Smooth muscle cell (in vitro differentiated cells): ENCODE results near the gene SH2D7. TPM values are rescaled to one million over a fixed set of nuclear protein-coding genes. Genes with fewer than 3 reads are reported as not detected.

Experiments used
- DNase-seq: peaks from one replicate; lab custom pipeline; 2025; ENCODE audit not compliant: unreplicated experiment; lab: John Stamatoyannopoulos, UW
- H2AFZ ChIP-seq: fragments of 200-600 bp; sonication (generic); 2 replicates; pipeline ENCODE4 v1.6.0; 2016; ENCODE audit warnings: antibody characterized with exemption, low read depth, mild to moderate bottlenecking
- H3F3A ChIP-seq: fragments of 200-600 bp; sonication (generic); 2 replicates; pipeline ENCODE4 v1.6.0; 2017; ENCODE audit warnings: antibody characterized with exemption, low read depth
- H3K27ac ChIP-seq: fragments of 200-600 bp; sonication (generic); 2 replicates; pipeline ENCODE4 v1.5.1; 2016; ENCODE audit warnings: low read depth, mild to moderate bottlenecking
- H3K27me3 ChIP-seq: fragments of 200-600 bp; sonication (generic); 2 replicates; pipeline ENCODE4 v1.6.1; 2016; ENCODE audit warnings: low read depth, mild to moderate bottlenecking
- H3K36me3 ChIP-seq: fragments of 200-600 bp; sonication (generic); 2 replicates; pipeline ENCODE4 v1.5.1; 2016; ENCODE audit warnings: low read depth
- H3K4me1 ChIP-seq: fragments of 200-600 bp; sonication (generic); 2 replicates; pipeline ENCODE4 v1.5.1; 2016; ENCODE audit warnings: low read depth
- H3K4me2 ChIP-seq: fragments of 200-600 bp; sonication (generic); 2 replicates; pipeline ENCODE4 v1.6.0; 2016; ENCODE audit warnings: mild to moderate bottlenecking
- H3K4me3 ChIP-seq: fragments of 200-600 bp; sonication (generic); 2 replicates; pipeline ENCODE4 v1.5.1; 2016; ENCODE audit warnings: mild to moderate bottlenecking
- H3K79me2 ChIP-seq: fragments of 200-600 bp; sonication (generic); 2 replicates; pipeline ENCODE4 v1.6.0; 2016; ENCODE audit warnings: low read depth, mild to moderate bottlenecking
- H3K9ac ChIP-seq: fragments of 200-600 bp; sonication (generic); 2 replicates; pipeline ENCODE4 v1.6.0; 2016; ENCODE audit warnings: low read depth
- H3K9me3 ChIP-seq: fragments of 200-600 bp; sonication (generic); replicated peaks from 2 replicates; pipeline ENCODE4 v1.5.1; 2016; ENCODE audit warnings: low read depth
- H4K20me1 ChIP-seq: fragments of 200-600 bp; sonication (generic); 2 replicates; pipeline ENCODE4 v1.6.0; 2016; ENCODE audit warnings: low read depth
- WGBS: methylation state at CpG from one replicate; pipeline ENCODE4 v1.1.7; 2016; ENCODE audit warnings: low lambda C conversion rate; 5-methylcytosine and 5-hydroxymethylcytosine counted together
- polyA plus RNA-seq: library from polyadenylated mRNA; unstranded; fragments of >200 nt; fragmentation: Nextera tagmentation; extraction: Ambion mirVana; gene quantifications from 2 replicates; pipeline ENCODE4 v1.2.1, GENCODE V29; 2016
- total RNA-seq: library from RNA; depleted of rRNA; stranded (reverse); fragments of >200 nt; gene quantifications from 2 replicates; pipeline ENCODE4 v1.2.3, GENCODE V29; 2014
- TF ChIP-seq, protein P1 (sequence below): fragments of 200-600 bp; sonication (generic); IDR thresholded peaks from 2 replicates; pipeline ENCODE4 v1.5.1; 2017; ENCODE audit warnings: borderline replicate concordance, mild to moderate bottlenecking, antibody characterized with exemption; ENCODE audit not compliant: insufficient read depth, poor library complexity, severe bottlenecking

Gene SH2D7
- total and polyA plus RNA-seq, 2 experiments from 2014 or later = 0.07 TPM; not detected in 1

DNA sequence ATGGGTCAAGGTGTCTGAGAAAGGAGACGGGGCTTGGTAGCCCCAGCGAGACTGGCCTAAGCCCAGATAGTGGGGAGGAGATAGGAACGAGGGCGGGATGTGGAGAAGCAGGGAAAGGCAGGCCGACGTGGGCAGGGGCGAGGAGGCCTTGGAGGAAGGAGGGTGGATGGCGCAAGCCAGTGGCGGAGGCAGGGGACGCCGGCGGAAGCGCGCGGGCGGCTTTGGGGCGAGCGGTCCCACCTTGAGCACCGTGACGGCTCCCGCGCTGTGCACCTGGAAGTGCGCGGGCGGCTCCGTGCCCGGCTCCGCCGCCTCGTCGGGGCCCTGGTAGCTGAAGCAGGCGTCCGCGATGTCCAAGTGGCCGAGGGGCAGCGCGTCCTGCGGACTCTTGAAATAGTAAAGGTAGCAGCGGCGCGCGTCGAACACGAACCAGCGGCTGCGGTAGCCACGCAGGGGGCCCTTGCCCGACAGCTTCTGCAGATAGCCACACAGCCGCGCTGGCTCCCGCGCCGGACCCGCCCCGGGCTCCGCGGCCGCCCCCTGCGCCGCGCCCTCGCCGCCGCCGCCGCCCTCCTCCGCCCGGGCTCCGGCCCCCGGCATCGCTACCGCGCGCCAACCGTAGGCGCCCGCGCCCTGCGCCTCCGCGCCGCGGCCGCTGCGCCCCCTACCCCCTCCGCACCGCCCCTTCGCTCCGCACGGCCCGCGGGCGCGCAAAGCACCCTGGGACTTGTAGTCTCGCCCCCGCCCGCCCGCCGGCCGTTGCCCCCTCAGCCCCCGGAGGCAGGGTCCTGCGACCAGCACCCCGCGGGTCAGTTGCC is 15.1 kb upstream of the SH2D7 start, which contains the start of gene TBC1D2B:
TSS of gene TBC1D2B (minus strand) at position 659 of the 818 bp plus-strand sequence. CDS start at position 600, 59 bp downstream.
- no peak for DNase-seq
- Histone ChIP-seq H3K4me3 (peak within 1 kb of the TSS; percentile 88), H3K9me3 (no peaks in the 10 kb centered on the region), H3K36me3 (no peaks in the 10 kb centered on the region), H2AFZ (peak within 1 kb of the TSS; percentile 98), H3K4me1 (peaks cover 19% of the 10 kb centered on the region), H3K9ac (peak within 1 kb of the TSS; percentile 44), H3K27ac (peak within 1 kb of the TSS; percentile 94), H3K79me2 (peaks cover 22% of the 10 kb centered on the region), H4K20me1 (peaks cover 2% of the 10 kb centered on the region), H3K27me3 (no peaks in the 10 kb centered on the region), H3F3A (peaks cover 22% of the 10 kb centered on the region), H3K4me2 (peak within 1 kb of the TSS; percentile 99)
- TF ChIP-seq, protein P1, sequence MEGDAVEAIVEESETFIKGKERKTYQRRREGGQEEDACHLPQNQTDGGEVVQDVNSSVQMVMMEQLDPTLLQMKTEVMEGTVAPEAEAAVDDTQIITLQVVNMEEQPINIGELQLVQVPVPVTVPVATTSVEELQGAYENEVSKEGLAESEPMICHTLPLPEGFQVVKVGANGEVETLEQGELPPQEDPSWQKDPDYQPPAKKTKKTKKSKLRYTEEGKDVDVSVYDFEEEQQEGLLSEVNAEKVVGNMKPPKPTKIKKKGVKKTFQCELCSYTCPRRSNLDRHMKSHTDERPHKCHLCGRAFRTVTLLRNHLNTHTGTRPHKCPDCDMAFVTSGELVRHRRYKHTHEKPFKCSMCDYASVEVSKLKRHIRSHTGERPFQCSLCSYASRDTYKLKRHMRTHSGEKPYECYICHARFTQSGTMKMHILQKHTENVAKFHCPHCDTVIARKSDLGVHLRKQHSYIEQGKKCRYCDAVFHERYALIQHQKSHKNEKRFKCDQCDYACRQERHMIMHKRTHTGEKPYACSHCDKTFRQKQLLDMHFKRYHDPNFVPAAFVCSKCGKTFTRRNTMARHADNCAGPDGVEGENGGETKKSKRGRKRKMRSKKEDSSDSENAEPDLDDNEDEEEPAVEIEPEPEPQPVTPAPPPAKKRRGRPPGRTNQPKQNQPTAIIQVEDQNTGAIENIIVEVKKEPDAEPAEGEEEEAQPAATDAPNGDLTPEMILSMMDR = no peak
- WGBS = 1% methylated on average over 61 of the region's 104 CpGs

DNA sequence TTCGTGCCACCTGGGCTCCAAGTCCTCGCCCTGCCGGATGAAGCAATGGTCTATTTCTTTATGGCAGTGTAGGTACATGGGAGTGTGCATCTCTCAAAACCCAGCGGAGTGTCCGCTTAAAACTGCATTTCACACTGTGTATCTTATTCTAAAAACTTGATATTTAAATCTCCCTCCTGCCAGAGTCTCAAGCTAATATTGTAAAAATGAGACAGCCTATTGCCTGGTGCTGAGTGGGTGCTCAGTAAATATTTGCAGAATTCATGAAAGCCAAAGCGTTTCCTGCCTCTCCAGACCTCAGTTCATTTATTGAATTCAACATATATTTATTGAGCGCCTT is 14.5 kb upstream of the SH2D7 start:
- peak overlapping the region; percentile 98 for H2AFZ ChIP-seq
- H3K79me2 ChIP-seq = peaks cover 21% of the 10 kb centered on the region
- WGBS = 34% methylated on average over 6 of the region's 7 CpGs
- peak overlapping the region; percentile 99 for H3K4me2 ChIP-seq
- no peak overlapping the region for H3K9ac ChIP-seq
- peak overlapping the region; percentile 88 for H3K4me3 ChIP-seq
- no peaks in the 10 kb centered on the region for H4K20me1 ChIP-seq
- H3K36me3 ChIP-seq = no peaks in the 10 kb centered on the region
- H3F3A ChIP-seq = peaks cover 21% of the 10 kb centered on the region
- DNase-seq = no peak
- H3K9me3 ChIP-seq = no peaks in the 10 kb centered on the region
- H3K27ac ChIP-seq = peak overlapping the region; percentile 9
- TF ChIP-seq, protein P1 = no peak
- peaks cover 17% of the 10 kb centered on the region for H3K4me1 ChIP-seq
- H3K27me3 ChIP-seq = no peaks in the 10 kb centered on the region

DNA sequence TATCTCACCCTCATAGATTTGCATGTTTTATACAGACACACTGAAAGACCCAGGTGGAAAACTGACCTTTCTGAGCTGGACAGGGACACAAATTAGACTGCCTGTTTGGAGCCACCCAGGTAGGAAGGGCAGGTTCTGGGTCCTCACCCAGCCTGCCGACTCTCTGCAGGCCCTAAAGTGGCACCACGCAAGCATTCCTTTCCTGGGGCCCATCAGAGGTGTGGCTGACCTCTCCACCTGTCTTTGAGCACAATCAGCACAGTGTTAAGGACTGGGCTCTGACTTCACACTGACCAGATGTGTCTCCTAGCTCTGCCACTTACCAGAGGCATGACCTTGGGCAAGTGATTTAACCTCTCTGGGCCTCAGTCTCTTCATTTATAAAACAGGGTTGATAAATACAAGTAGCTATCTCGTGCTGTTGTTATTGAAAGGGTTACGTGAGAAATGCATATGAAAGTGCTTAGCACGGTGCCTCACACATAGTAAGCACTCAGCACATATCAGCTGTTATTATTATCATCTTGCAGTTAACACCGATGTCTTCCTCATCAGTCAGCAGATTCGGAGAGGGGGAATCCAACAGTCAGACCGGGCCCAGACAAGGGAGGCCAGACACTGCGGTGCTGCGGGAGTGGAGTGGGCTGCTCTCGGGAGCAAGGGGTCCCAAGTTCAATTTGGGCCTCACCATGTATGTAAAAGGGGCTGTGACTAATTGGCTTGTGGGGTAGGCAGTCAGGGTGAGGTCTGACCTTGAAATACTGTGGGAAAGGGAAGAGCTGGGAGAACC is 12.9 kb upstream of the SH2D7 start:
- Histone ChIP-seq H3K27ac (no peak overlapping the region), H4K20me1 (no peaks in the 10 kb centered on the region), H3K9ac (no peak overlapping the region), H3K4me3 (no peak overlapping the region), H3K9me3 (no peaks in the 10 kb centered on the region), H3F3A (peaks cover 19% of the 10 kb centered on the region), H3K4me1 (peaks cover 17% of the 10 kb centered on the region), H3K27me3 (no peaks in the 10 kb centered on the region), H3K4me2 (no peak overlapping the region), H3K79me2 (peaks cover 12% of the 10 kb centered on the region), H2AFZ (no peak overlapping the region), H3K36me3 (no peaks in the 10 kb centered on the region)
- TF ChIP-seq, protein P1 = no peak
- DNase-seq = no peak
- WGBS = 91% methylated on average over 11 of the region's 11 CpGs
